GM15510 (cell line): ENCODE measurements around the gene MYLK.
A peak's percentile ranks its signal among the peaks of the same experiment; 100 is the strongest.

Experiments used
- POLR2A ChIP-seq: IDR thresholded peaks from 3 replicates; pipeline ENCODE4 v1.6.1; 2011; ENCODE audit warnings: borderline replicate concordance; ENCODE audit not compliant: insufficient read length; ENCODE audit errors: extremely low read depth

MYLK gene

DNA sequence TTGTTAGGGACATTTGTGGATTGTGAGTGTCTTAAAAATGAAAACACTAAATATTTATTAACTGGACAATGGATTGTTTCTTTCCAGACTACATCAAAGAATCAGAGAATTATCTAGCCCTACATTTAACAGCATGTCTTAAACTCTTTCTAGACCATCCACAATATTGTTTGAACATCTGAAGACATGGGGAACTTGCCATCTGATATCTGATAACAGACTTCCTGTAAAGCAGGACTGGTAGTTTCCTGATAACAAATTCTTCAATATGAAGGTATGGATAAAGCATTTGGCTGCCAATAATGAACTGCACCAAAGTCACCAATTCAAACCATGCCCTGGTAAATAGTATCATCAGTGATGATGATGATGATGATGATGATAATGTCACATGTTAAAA is 273.1 kb downstream of the MYLK start:
- TF ChIP-seq POLR2A: no peak

- TF ChIP-seq POLR2A: no peak
These were observed 273.8 kb downstream of the MYLK start for GRCh38 chr3:123610331-123610730.

GRCh38 chr3:123609063-123609462 is 275.1 kb downstream of the MYLK start:
- no peak for TF ChIP-seq POLR2A

DNA sequence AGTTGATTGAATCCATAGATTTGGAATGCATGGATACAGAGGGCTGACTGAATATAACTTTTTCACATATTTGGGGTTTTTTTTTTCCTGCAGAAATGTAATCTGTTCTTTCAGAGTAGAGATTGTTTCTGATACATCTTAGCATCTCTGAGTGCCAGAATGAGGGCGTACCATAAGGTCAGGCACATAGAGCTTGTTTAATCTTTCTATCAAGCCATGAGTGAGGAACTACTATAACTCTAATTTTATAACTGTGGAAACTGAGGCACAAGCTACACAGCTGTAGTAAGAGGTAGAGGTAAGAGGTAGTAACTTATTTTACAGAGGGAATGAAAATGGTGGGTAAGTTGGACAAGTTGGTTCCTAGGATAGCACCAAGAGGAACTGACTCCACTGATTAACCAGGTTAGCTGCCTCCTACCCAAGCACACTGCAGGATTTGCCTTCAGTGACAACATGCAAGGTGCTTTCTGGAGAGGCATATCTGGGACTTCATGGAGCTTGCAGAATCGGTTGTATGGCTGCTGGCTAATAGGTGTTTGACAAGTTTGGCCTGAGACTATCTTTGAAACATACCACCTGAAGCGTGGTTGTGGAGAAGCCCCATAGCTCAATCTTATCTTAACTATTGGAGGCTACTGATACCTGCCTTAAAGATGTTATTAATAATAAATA is 275.7 kb downstream of the MYLK start:
- TF ChIP-seq POLR2A: no peak

GRCh38 chr3:123606527-123606926 is 277.6 kb downstream of the MYLK start:
- no peak for TF ChIP-seq POLR2A

DNA sequence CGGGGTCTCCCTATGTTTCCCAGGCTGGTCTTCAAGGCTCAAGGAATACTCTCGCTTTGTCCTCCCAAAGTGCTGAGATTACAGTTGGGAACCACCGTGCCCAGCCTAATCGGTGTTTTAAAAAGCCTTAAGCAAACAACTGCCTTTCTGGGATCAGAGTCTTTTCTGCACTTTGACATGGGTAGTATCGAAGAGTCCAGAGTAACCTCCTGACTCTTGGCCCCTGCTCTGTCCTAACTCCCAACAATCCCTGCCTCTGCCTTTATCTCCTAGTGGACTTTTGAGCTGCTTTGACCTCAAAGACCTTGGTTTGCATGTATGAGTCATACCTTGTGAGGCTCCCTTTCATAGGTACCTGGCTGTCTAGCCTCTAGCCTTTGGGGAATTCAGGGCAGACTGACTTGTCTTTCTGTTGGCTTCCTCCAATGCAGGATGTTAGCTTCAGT is 278.3 kb downstream of the MYLK start:
- no peak for TF ChIP-seq POLR2A

DNA sequence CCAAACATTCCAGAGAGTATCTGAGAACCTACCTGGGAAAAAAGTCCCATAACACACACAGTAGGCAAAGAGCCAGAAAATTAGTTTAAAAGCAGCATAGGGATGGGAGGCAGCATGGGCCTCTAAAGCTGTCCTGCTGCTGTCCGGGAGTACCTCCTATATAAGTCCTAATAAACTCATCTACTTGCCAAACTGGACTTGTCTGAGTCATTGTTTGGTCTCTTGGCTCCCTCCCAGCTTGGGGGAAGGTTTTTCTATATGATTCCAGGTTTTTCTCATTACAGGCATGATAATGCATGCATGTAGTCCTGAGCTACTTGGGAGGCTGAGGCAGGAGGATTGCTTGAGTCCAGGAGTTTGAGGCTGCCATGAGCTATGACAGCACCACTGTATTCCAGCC is 281.8 kb downstream of the MYLK start:
- no peak for TF ChIP-seq POLR2A

DNA sequence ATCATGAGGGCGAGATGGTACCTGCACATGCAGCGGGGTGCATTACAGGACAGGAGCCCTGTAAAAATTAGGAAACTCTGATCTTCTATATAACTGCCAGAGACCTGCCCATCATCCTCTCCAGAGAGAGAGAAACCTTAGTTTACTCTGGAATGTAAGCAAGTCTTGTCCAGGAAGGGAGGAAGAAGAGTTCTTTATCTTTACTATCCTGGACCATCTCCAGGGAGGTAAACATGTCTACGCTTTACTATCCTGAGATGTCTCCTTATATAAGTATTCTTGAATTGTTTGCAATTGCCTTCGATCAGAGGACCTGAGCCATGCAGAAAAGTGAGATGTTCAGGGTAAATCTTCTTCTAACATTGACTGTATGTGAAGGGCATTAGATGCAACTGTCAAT is 286.6 kb downstream of the MYLK start:
- TF ChIP-seq POLR2A: no peak

DNA sequence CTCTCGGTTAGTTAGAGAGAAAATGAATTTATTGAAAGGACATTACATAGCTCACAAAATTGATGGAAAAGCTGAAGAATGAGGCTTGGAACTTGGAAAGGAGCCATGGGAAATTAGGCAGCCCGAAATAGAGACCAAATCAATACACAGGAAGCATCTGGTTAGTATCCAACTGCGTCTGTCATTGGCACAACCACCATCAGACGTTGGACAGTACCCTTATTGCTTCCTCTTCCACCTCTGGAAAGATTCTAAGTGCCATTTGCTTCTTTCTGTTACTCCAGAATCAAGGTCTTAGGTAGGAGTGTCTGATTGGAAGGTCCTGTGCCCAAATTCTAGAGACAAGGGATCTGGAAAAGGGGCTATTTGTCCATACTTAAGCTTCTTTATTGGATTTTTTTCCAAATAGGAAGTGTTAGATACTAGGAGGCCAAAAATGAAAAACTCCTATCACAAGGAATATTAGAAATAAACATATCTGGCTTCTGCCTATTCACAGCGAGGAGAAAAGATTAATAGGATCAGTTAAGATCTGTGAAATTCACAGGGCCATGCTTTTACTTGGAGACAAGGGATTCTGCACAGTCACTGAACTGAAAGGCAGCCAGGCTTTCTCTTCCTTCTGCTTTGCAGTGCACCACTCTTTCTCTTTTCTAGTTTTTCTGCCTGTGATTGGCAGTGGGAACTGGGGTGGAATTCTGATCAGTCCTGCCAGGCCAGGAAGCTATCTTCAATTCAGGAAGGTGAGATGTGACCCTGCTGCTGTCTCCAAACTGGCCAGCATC is 288.5 kb downstream of the MYLK start:
- TF ChIP-seq POLR2A: no peak

GRCh38 chr3:123593381-123593780 is 290.8 kb downstream of the MYLK start:
- TF ChIP-seq POLR2A: no peak

DNA sequence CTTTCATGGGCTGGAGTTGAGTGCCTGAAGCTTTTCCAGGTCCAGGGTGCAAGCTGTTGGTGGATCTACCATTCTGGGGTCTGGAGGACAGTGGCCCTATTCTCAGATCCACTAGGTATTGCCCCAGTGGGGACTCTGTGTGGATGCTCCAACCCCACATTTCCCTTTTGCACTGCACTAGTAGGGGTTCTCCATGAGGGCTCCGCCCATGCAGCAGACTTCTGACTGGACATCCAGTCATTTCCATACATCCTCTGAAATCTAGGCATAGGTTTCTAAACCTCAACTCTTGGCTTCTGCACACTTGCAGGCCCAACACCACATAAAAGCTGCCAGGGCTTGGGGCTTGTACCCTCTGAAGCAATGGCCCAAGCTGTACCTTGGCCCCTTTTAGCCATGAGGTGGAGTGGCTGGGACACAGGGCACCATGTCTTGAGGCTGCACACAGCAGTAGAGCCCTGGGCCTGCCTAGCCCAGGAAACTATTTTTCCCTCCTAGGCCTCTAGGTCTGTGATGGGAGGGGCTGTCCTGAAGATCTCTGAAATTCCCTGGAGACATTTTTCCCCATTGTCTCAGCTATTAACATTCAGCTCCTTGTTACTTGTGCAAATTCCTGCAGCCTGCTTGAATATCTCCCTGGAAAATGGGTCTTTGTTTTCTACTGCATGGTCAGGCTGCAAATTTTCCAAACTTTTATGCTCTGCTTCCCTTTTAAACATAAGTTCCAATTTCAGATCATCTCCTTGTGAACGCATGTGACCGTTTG is 293.3 kb downstream of the MYLK start:
- no peak for TF ChIP-seq POLR2A

DNA sequence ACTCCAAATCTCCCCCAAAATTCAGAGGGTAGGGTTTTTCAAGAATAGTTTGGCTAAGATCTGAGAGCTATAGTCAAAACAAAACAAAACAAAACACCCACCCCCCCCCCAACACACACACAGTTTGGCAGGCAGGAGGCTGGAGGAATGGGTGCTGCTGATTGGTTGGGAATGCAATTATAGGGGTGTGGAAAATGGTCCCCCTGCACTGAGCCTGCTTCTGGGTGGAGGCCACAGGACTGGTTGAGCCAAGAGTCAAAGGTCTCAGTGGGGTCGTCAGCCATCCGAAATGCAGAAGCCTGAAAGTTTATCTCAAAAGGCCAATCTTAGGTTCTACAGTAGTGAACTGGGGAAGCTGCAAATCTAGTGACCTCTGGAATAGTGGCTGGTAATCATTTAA is 296.7 kb downstream of the MYLK start:
- TF ChIP-seq POLR2A: no peak

DNA sequence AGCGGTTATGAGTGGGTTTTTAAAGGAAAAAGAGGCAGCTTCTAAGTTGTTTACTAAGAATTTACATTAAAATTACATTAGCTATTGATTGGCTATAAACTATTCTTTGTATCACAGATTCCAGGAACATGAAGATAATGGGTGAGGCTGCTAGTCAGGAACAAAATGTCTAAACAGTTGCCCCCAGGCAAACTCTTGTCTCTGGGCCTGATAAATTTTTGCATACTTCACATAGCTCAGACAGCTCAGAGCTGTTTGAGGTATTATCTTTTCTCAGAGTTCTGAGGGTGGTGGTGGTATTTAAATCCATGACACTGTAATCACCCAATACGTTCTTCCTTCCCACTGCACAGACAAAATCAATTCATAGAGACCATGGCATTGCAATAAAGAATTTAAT is 297.2 kb downstream of the MYLK start:
- TF ChIP-seq POLR2A: no peak

DNA sequence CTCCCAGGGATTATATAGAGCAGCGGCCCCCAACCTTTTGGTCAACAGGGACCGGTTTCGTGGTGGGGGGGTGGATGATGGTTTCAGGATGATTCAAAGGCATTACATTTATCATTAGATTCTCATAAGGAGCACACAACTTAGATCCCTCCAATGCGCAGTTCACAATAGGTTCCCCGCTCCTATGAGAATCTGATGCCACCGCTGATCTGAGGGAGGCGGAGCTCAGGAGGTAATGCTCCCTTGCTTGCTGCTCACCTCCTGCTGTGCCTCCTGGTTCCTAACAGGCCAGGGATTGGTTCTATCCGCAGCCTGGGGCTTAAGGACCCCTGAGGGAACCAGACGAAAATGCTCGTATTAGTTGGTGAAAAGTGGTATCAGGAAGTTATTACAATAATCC is 298.0 kb downstream of the MYLK start:
- TF ChIP-seq POLR2A: peak; percentile 39
